PC-9 (cell line): Measurements from ENCODE around the gene SHCBP1. TPM values are rescaled to one million over a fixed set of nuclear protein-coding genes. Genes with fewer than 3 reads are reported as not detected.

Experiments
- BruUV-seq: library from RNA; stranded (reverse); fragments of 400-500 nt; replicated peaks from 2 replicates; lab custom pipeline; 2021; lab: Mats Ljungman, UMichigan
- CTCF ChIA-PET: fragments of 300-600 bp; sonication (Branson Sonifier 250); formaldehyde crosslinking; loops from one replicate; lab custom pipeline; 2022; ENCODE audit warnings: antibody characterized with exemption; lab: Charles Lee
- POLR2A ChIA-PET: fragments of 300-600 bp; sonication (Branson Sonifier 250); formaldehyde crosslinking; loops from one replicate; lab custom pipeline; 2022; ENCODE audit warnings: antibody characterized with exemption; ENCODE audit not compliant: unreplicated experiment; lab: Charles Lee
- DNase-seq, 2 experiments: peaks; one replicate each; pipeline versions ENCODE4 v3.0.0 to v3.0.0-alpha.2; 2015 to 2022; ENCODE audit warnings: mixed read lengths in 1 of 2
- H2AFZ ChIP-seq: fragments of 200-600 bp; sonication (generic); 2 replicates; pipeline ENCODE4 v1.8.1; 2017; ENCODE audit warnings: antibody characterized with exemption
- H3F3A ChIP-seq: fragments of 200-600 bp; sonication (generic); 2 replicates; pipeline ENCODE4 v1.8.1; 2017; ENCODE audit warnings: antibody characterized with exemption, mild to moderate bottlenecking, low read depth; ENCODE audit not compliant: insufficient read depth
- H3K27ac ChIP-seq: fragments of 200-600 bp; sonication (generic); 2 replicates; pipeline ENCODE4 v1.6.1; 2016; ENCODE audit warnings: mixed run types
- H3K27me3 ChIP-seq: fragments of 200-600 bp; sonication (generic); 2 replicates; pipeline ENCODE4 v1.6.1; 2016; ENCODE audit warnings: low read depth, mixed run types; ENCODE audit not compliant: insufficient read depth
- H3K36me3 ChIP-seq: fragments of 200-600 bp; sonication (generic); 2 replicates; pipeline ENCODE4 v1.6.1; 2016; ENCODE audit warnings: low read depth, mixed run types
- H3K4me1 ChIP-seq: fragments of 200-600 bp; sonication (generic); replicated peaks from 2 replicates; pipeline ENCODE4 v1.6.1; 2016; ENCODE audit warnings: mixed run types; ENCODE audit not compliant: insufficient read depth
- H3K4me2 ChIP-seq: fragments of 200-600 bp; sonication (generic); 2 replicates; pipeline ENCODE4 v1.6.1; 2017; ENCODE audit warnings: mixed run types
- H3K4me3 ChIP-seq: fragments of 200-600 bp; sonication (generic); 2 replicates; pipeline ENCODE4 v1.6.1; 2016; ENCODE audit warnings: mixed run types
- H3K79me2 ChIP-seq: fragments of 200-600 bp; sonication (generic); 2 replicates; pipeline ENCODE4 v1.6.1; 2017; ENCODE audit warnings: low read depth, mixed run types
- H3K9me2 ChIP-seq: fragments of 200-600 bp; sonication (generic); 2 replicates; pipeline ENCODE4 v1.8.1; 2017; ENCODE audit warnings: mild to moderate bottlenecking; ENCODE audit not compliant: insufficient read depth
- H3K9me3 ChIP-seq: fragments of 200-600 bp; sonication (generic); 2 replicates; pipeline ENCODE4 v1.8.1; 2016; ENCODE audit warnings: low read depth; ENCODE audit not compliant: insufficient read depth
- H4K20me1 ChIP-seq: fragments of 200-600 bp; sonication (generic); 2 replicates; pipeline ENCODE4 v1.8.1; 2017; ENCODE audit not compliant: insufficient read depth
- CTCF ChIP-seq: fragments of 200-600 bp; sonication (generic); conservative IDR thresholded peaks from 2 replicates; pipeline ENCODE4 v1.6.1; 2017; ENCODE audit warnings: mixed run types, antibody characterized with exemption, mild to moderate bottlenecking, moderate library complexity
- EZH2 ChIP-seq: fragments of 200-600 bp; sonication (generic); IDR thresholded peaks from 2 replicates; pipeline ENCODE4 v1.8.0; 2017; ENCODE audit warnings: antibody characterized with exemption, low read depth
- intact Hi-C: fragments of 100-400 bp; cut with micrococcal nuclease; formaldehyde crosslinking; loops from one replicate; pipeline ENCODE4 v1.10.0; 2022; ENCODE audit not compliant: unreplicated experiment
- total RNA-seq: library from RNA; stranded (reverse); gene quantifications from 2 replicates; pipeline ENCODE4 v1.2.3, GENCODE V29; 2021

Gene SHCBP1
- total RNA-seq, 1 experiment from 2014 or later = 19.3 TPM

GRCh38 chr16:46618516-46618915 lies 2.7 kb downstream of the SHCBP1 start:
- Histone ChIP-seq H2AFZ (no peak overlapping the region), H3K9me2 (no peaks in the 10 kb centered on the region), H3K27me3 (no peaks in the 10 kb centered on the region), H3K4me3 (no peak overlapping the region), H3K9me3 (no peaks in the 10 kb centered on the region), H3K27ac (no peak overlapping the region), H3K79me2 (peaks cover 9% of the 10 kb centered on the region; the same call in 1 of the 2 replicates), H4K20me1 (no peaks in the 10 kb centered on the region), H3F3A (no peaks in the 10 kb centered on the region), H3K36me3 (0 out of 2 replicates have a peak, but pooled peaks cover 6% of the 10 kb centered on the region), H3K4me2 (no peak overlapping the region), H3K4me1 (peaks cover 11% of the 10 kb centered on the region; the same call in 1 of the 2 replicates)
- CTCF ChIA-PET = no interaction called here
- intact Hi-C loops = no loop called here
- DNase-seq = no peak
- POLR2A ChIA-PET = no interaction called here
- BruUV-seq = no TSS peak
- TF ChIP-seq EZH2 (no peak), CTCF (no peak)

GRCh38 chr16:46614006-46614405 lies 7.2 kb downstream of the SHCBP1 start:
- intact Hi-C loops = loop anchor here (5.0 kb wide), 1 partner anchor 62 kb away; no protein-coding TSS in a partner anchor
- no peak for DNase-seq
- Histone ChIP-seq H3K4me2 (no peak overlapping the region), H2AFZ (no peak overlapping the region), H3K4me1 (no peaks in the 10 kb centered on the region), H4K20me1 (no peaks in the 10 kb centered on the region), H3F3A (no peaks in the 10 kb centered on the region), H3K79me2 (no peaks in the 10 kb centered on the region), H3K4me3 (no peak overlapping the region), H3K9me3 (no peaks in the 10 kb centered on the region), H3K36me3 (0 out of 2 replicates have a peak, but pooled peaks cover 13% of the 10 kb centered on the region), H3K27me3 (no peaks in the 10 kb centered on the region), H3K27ac (no peak overlapping the region), H3K9me2 (no peaks in the 10 kb centered on the region)
- TF ChIP-seq CTCF = no peak
- no peak for TF ChIP-seq EZH2
- CTCF ChIA-PET = no interaction called here
- POLR2A ChIA-PET = no interaction called here
- BruUV-seq = no TSS peak

GRCh38 chr16:46613352-46613751 lies 7.8 kb downstream of the SHCBP1 start:
- CTCF ChIA-PET = no interaction called here
- H2AFZ ChIP-seq = no peak overlapping the region

More at GRCh38 chr16:46613352-46613751, 7.8 kb downstream of the SHCBP1 start:
- Histone ChIP-seq H3K79me2 (no peaks in the 10 kb centered on the region), H3K9me3 (no peaks in the 10 kb centered on the region), H3F3A (no peaks in the 10 kb centered on the region), H3K4me1 (no peaks in the 10 kb centered on the region), H3K9me2 (no peaks in the 10 kb centered on the region), H3K27me3 (no peaks in the 10 kb centered on the region), H4K20me1 (no peaks in the 10 kb centered on the region), H3K4me2 (no peak overlapping the region), H3K27ac (no peak overlapping the region), H3K4me3 (no peak overlapping the region), H3K36me3 (0 out of 2 replicates have a peak, but pooled peaks cover 13% of the 10 kb centered on the region)
- POLR2A ChIA-PET = no interaction called here
- TF ChIP-seq CTCF (no peak), EZH2 (no peak)
- BruUV-seq = no TSS peak
- intact Hi-C loops = loop anchor here (5.0 kb wide), 1 partner anchor 61 kb away; no protein-coding TSS in a partner anchor
- DNase-seq = no peak
